A375 (cell line): Measurements from ENCODE around the gene TTC24. TPM values are rescaled to one million over a fixed set of nuclear protein-coding genes. Genes with fewer than 3 reads are reported as not detected.

Source experiments
- total RNA-seq: library from RNA; depleted of rRNA; stranded (reverse); fragments of >200 nt; shearing (Covaris generic); gene quantifications from 2 replicates; pipeline ENCODE4 v1.2.3, GENCODE V29; 2014; rRNA removed

Gene TTC24
- not detected in 2 replicates for total RNA-seq

DNA sequence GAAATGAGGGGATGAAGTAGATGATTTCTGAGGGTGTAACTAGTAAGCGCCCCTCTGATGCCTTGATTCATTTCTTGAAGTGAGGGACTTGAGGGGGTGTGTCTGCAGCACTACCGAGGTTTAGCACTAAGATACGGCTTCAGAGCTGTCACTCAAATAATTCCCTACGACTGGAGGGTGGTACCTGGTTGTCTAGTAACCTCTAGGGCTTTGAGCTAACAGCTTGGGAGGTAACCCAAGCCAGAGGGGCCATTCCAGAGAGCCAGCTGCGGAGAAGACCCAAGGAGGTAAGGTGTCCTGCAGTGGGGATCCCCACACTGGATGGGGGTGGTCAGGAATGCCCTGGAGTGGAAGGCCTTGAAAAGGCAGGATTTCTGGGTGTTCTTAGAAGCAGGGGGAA, at the start of gene TTC24:
TSS of gene TTC24 (plus strand) at position 252 of the 400 bp plus-strand sequence. CDS start 1,642 bp downstream, outside the sequence.

DNA sequence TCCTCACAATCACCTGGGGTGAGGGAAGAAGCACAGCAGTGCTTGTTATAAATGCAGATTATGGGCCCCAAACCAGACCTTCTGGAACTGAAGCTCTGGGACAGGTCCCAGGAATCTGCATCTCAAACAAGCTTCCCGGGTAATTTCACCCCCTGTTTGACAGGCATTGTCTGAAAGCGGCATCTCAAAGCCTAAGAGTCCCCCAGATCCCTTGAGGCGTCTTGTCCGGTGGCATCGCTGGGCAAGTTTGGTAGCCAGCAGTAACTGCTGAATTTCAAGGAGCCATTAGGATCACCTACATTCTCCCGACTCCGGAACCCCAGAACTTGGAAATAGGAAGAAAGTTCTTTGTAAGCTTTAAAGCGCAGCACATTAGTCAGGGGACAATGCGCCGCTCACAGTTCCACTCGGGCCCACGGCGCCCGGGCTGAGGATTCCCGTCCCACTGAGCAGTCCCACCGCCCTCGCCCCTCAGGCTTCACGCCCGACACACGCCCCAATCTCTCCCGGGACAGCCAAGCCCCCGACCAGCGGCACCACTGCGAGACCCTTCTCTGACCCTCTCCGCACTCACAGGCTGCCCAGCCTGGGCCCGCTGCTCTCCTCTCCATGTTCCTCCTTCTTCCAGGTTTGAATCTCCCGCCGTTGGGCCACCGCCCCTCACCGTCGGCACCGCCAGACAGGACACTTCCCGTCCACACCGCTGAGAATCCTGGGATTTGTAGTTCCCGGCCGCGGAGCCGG, 7.4 kb upstream of the TTC24 start, which contains the start of gene IQGAP3:
TSS of gene IQGAP3 (minus strand) at position 647 of the 744 bp plus-strand sequence. CDS start at position 611, 36 bp downstream.

DNA sequence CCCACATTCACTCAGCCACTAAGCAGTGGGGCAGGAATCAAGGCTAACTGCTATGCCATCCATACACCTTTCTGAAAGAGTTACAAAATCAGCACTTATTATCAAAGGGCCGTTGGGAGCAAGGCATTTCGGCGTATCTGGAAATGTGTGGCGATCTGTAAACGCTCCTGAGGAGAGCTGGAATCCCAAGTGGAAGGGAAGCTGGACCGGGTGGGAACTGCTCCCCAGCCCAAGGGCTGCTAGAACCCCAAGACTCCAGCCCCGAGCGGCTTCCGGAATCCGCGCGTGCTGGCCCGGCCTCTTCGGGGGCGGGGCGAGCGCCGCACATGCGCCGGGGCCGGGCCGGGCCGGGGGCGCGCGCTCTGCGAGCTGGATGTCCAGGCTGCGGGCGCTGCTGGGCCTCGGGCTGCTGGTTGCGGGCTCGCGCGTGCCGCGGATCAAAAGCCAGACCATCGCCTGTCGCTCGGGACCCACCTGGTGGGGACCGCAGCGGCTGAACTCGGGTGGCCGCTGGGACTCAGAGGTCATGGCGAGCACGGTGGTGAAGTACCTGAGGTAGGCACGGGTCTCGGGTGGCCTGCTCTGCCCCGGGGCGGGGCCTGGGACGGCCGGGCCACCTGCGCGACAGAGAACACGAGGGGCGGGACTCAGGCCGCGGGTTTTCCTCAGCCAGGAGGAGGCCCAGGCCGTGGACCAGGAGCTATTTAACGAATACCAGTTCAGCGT, 12.1 kb downstream of the TTC24 start, which contains the start of gene NAXE:
TSS of gene NAXE (plus strand) at position 345 of the 726 bp plus-strand sequence. CDS start at position 374, 29 bp downstream.

DNA sequence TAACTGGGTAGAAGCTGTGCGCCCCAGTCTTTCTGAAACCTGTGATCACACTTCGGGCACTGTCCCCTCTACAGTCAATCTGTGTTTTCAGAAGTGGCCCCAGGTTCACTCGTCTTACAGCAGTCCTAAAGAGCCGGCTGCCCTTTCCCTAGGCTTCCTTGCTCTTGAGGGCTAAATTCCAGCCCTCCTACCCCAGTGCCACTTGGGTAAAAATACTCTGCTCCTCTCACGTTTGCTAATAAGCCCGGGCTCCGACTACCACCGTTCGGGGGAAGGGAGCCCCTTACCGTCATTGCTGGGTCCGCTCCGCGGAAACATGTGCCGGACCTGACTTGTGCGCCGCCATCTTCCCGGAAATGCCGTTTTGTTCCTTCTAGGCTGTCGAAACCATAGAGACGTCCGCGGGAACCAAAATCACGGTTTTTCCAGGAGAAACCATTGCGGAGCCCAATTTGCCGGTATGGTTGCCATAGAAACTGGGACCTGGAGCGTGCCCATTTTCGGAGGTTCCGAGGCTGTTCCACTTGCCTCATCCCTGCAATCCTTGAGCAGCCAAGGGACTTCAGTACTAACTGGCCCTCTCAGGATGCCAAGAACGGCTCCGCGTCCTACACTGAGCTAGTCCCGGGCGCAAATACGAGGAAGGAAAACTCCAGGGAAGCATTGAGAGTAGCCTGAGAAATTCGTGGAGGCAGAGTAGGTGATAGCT, 21.8 kb downstream of the TTC24 start, which contains the start of gene GPATCH4:
TSS of gene GPATCH4 (minus strand) at position 358 of the 709 bp plus-strand sequence.

DNA sequence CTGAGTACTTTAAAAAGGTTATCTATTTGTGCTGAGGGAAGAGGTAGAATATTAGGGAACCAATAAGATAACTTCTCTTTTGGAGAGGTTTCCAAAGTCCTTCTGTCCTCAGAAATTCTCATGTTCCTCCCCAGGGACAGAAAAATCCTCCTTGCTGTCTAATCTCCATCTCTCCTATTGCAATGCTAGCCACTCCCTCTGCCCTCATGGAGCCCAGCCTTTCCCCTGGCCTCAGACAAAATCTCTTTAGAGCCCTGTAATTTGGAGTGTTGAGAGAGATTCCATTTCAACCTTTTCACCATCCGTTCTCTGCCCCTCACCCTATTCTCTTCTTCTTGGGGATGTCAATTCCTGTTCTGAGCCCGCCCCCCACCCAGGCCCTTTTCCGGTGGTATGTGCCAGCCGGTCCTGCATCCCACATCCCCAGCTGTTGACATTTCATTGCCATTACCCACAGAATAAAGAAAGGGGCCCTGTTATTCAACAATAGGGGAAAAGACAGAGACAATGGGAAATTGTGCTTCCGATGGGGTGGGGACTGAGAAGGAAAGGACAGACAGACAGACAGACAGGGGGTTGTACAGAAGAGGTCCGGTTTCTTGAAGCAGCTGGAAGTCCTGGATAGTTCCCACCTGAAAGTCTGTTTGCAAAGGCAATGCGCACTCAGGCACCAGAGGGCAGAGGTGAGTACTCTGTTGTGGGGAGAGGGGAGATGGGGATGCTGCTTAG, 39.5 kb downstream of the TTC24 start, which contains the start of gene HAPLN2:
TSS of gene HAPLN2 (plus strand) at position 563 of the 729 bp plus-strand sequence. CDS start 4,076 bp downstream, outside the sequence.

Other genes with a start within 250 kb of the TTC24 start
- 455 and 469 TPM in 2 replicates for gene CCT3, start 241.4 kb upstream of the TTC24 start, total RNA-seq
- gene TSACC, start 241.2 kb upstream of the TTC24 start, total RNA-seq: 0.50 TPM in 1 of 2 replicates, not detected in the other
- gene RHBG, start 210.5 kb upstream of the TTC24 start, total RNA-seq: not detected in 2 replicates
- gene MEF2D, start 78.9 kb upstream of the TTC24 start, total RNA-seq: 23.1 and 26.2 TPM in 2 replicates
- gene IQGAP3, start 7.2 kb upstream of the TTC24 start, total RNA-seq: 99.3 and 101 TPM in 2 replicates
- gene NAXE, start 12.1 kb downstream of the TTC24 start, total RNA-seq: 215 and 218 TPM in 2 replicates
- gene GPATCH4, start 21.8 kb downstream of the TTC24 start, total RNA-seq: 101 and 103 TPM in 2 replicates
- gene HAPLN2, start 39.7 kb downstream of the TTC24 start, total RNA-seq: not detected in 2 replicates
- gene BCAN, start 62.4 kb downstream of the TTC24 start, total RNA-seq: not detected in 2 replicates
- 47.5 and 50.1 TPM in 2 replicates for gene NES, start 97.7 kb downstream of the TTC24 start, total RNA-seq
- 1.8 and 2.6 TPM in 2 replicates for gene CRABP2, start 125.9 kb downstream of the TTC24 start, total RNA-seq
- 28.6 and 47.5 TPM in 2 replicates for gene METTL25B, start 148.7 kb downstream of the TTC24 start, total RNA-seq
- 44.0 and 46.3 TPM in 2 replicates for gene ISG20L2, start 149.0 kb downstream of the TTC24 start, total RNA-seq
- gene MRPL24, start 161.4 kb downstream of the TTC24 start, total RNA-seq: 263 and 271 TPM in 2 replicates
- gene HDGF, start 172.0 kb downstream of the TTC24 start, total RNA-seq: 661 and 664 TPM in 2 replicates
- gene PRCC, start 187.8 kb downstream of the TTC24 start, total RNA-seq: 71.5 and 86.6 TPM in 2 replicates
- gene SH2D2A, start 237.1 kb downstream of the TTC24 start, total RNA-seq: 1.0 and 1.8 TPM in 2 replicates